HepG2 (cell line): ENCODE measurements around the gene ANKRD11. TPM values are rescaled to one million over a fixed set of nuclear protein-coding genes. Genes with fewer than 3 reads are reported as not detected.
A peak's percentile ranks its signal among the peaks of the same experiment; 100 is the strongest.

ENCODE experiments used
- CREB1 ChIP-seq, 2 experiments: fragments of 450-650 bp in 1 of 2; IDR thresholded peaks; 2 replicates each; pipeline ENCODE4 v1.6.1; 2016 to 2017; ENCODE audit warnings: control low read depth in 1 of 2, mild to moderate bottlenecking in 1 of 2, missing compliant biosample characterization in 1 of 2, missing genetic modification characterization in 1 of 2
- GABPB1 ChIP-seq: IDR thresholded peaks from 2 replicates; pipeline ENCODE4 v1.6.1; 2016; ENCODE audit warnings: mild to moderate bottlenecking, missing genetic modification reagents, moderate library complexity, missing compliant biosample characterization
- HMG20A ChIP-seq: IDR thresholded peaks from 2 replicates; pipeline ENCODE4 v1.6.1; 2016; ENCODE audit warnings: borderline replicate concordance
- HOXA5 ChIP-seq: sonication (generic); formaldehyde crosslinking; IDR thresholded peaks from 2 replicates; pipeline ENCODE4 v1.4.0; 2020; ENCODE audit warnings: missing genetic modification reagents
- KAT2B ChIP-seq: fragments of 150-350 bp; IDR thresholded peaks from 2 replicates; pipeline ENCODE4 v1.6.1; 2014; ENCODE audit warnings: low read depth, low read length, borderline replicate concordance
- KDM5B ChIP-seq: sonication (generic); formaldehyde crosslinking; IDR thresholded peaks from 2 replicates; pipeline ENCODE4 v1.4.0; 2020; ENCODE audit warnings: missing genetic modification reagents, mild to moderate bottlenecking, borderline replicate concordance
- MAFG ChIP-seq: sonication (generic); formaldehyde crosslinking; IDR thresholded peaks from 2 replicates; pipeline ENCODE4 v1.5.1; 2020; ENCODE audit warnings: mild to moderate bottlenecking, missing genetic modification reagents
- MED8 ChIP-seq: sonication (generic); formaldehyde crosslinking; IDR thresholded peaks from 2 replicates; pipeline ENCODE4 v1.8.1; 2023; ENCODE audit warnings: mild to moderate bottlenecking, missing genetic modification reagents; ENCODE audit not compliant: insufficient replicate concordance
- MTF2 ChIP-seq: sonication (generic); formaldehyde crosslinking; IDR thresholded peaks from 2 replicates; pipeline ENCODE4 v1.5.0; 2020; ENCODE audit warnings: missing genetic modification reagents, borderline replicate concordance
- MXI1 ChIP-seq: IDR thresholded peaks from 3 replicates; pipeline ENCODE4 v1.6.1; 2012; ENCODE audit warnings: low read depth, low read length, inconsistent platforms, borderline replicate concordance
- NCOR1 ChIP-seq: fragments of 200-600 bp; sonication (generic); IDR thresholded peaks from 2 replicates; pipeline ENCODE4 v1.7.0; 2017; ENCODE audit warnings: antibody characterized with exemption, low read length, borderline replicate concordance
- NFYC ChIP-seq: IDR thresholded peaks from 2 replicates; pipeline ENCODE4 v1.6.1; 2016; ENCODE audit warnings: missing genetic modification reagents, missing compliant biosample characterization
- NRL ChIP-seq: sonication (generic); formaldehyde crosslinking; IDR thresholded peaks from 2 replicates; pipeline ENCODE4 v1.5.0; 2020; ENCODE audit warnings: missing genetic modification reagents, mild to moderate bottlenecking, moderate library complexity, borderline replicate concordance
- PCBP1 ChIP-seq: fragments of 200-400 bp; formaldehyde crosslinking; IDR thresholded peaks from 2 replicates; pipeline ENCODE4 v1.6.1; 2017; ENCODE audit warnings: mild to moderate bottlenecking, low read depth, low read length, borderline replicate concordance
- POLR2AphosphoS5 ChIP-seq: IDR thresholded peaks from 2 replicates; pipeline ENCODE4 v1.6.1; 2012; ENCODE audit warnings: low read depth, low read length
- REXO4 ChIP-seq: sonication (generic); formaldehyde crosslinking; IDR thresholded peaks from 2 replicates; pipeline ENCODE4 v1.8.0; 2022; ENCODE audit warnings: missing genetic modification reagents, mild to moderate bottlenecking, borderline replicate concordance
- RNF2 ChIP-seq: fragments of 450-650 bp; conservative IDR thresholded peaks from 2 replicates; pipeline ENCODE4 v1.6.1; 2016; ENCODE audit warnings: low read depth
- ZBTB20 ChIP-seq: sonication (generic); formaldehyde crosslinking; IDR thresholded peaks from 2 replicates; pipeline ENCODE4 v1.8.1; 2023; ENCODE audit warnings: missing genetic modification reagents, low read depth, mild to moderate bottlenecking, borderline replicate concordance
- ZFP41 ChIP-seq: sonication (generic); formaldehyde crosslinking; IDR thresholded peaks from 2 replicates; pipeline ENCODE4 v1.4.0; 2020; ENCODE audit warnings: mild to moderate bottlenecking, missing genetic modification reagents, borderline replicate concordance
- ZFY ChIP-seq: sonication (generic); formaldehyde crosslinking; IDR thresholded peaks from 2 replicates; pipeline ENCODE4 v1.4.0; 2020; ENCODE audit warnings: missing genetic modification reagents
- ZNF232 ChIP-seq: sonication (generic); formaldehyde crosslinking; IDR thresholded peaks from 2 replicates; pipeline ENCODE4 v1.4.0; 2020; ENCODE audit warnings: missing genetic modification reagents, borderline replicate concordance
- ZNF510 ChIP-seq: sonication (generic); formaldehyde crosslinking; IDR thresholded peaks from 2 replicates; pipeline ENCODE4 v1.4.0; 2020; ENCODE audit warnings: low read depth, mild to moderate bottlenecking, missing genetic modification reagents
- ZNF619 ChIP-seq: sonication (generic); formaldehyde crosslinking; IDR thresholded peaks from 2 replicates; pipeline ENCODE4 v1.4.0; 2020; ENCODE audit warnings: mild to moderate bottlenecking, missing genetic modification reagents
- ZNF839 ChIP-seq: sonication (generic); formaldehyde crosslinking; IDR thresholded peaks from 2 replicates; pipeline ENCODE4 v1.4.0; 2020; ENCODE audit warnings: missing genetic modification reagents, mild to moderate bottlenecking, borderline replicate concordance
- polyA plus RNA-seq, 8 experiments: library from polyadenylated mRNA; depleted of rRNA in 3 of 8; stranded (reverse) in 7 of 8; unstranded in 1 of 8; fragments of >200 nt; fragmentation: Illumina TruSeq in 4 of 8; extraction: Trizol in 4 of 8; gene quantifications; 2 replicates each; pipeline versions ENCODE4 v1.2.1 to v1.2.3, GENCODE V29; 2011 to 2016; ENCODE audit warnings: low read depth in 4 of 8, missing spikeins in 1 of 8, mixed read lengths in 1 of 8; ENCODE audit not compliant: insufficient read depth in 1 of 8
- total RNA-seq, 5 experiments: library from RNA; depleted of rRNA; stranded (reverse); fragments of >200 nt; fragmentation: Illumina TruSeq; extraction: Trizol; gene quantifications; 2 replicates each; pipeline ENCODE4 v1.2.3, GENCODE V29; 2016; ENCODE audit warnings: low read depth in 1 of 5
- TF ChIP-seq, protein P1 (sequence below): sonication (generic); formaldehyde crosslinking; IDR thresholded peaks from 2 replicates; pipeline ENCODE4 v1.5.0; 2020; ENCODE audit warnings: missing genetic modification reagents
- TF ChIP-seq, protein P2 (sequence below): IDR thresholded peaks from 2 replicates; pipeline ENCODE4 v1.6.1; 2016; ENCODE audit warnings: missing biosample characterization, missing genetic modification reagents, low read depth
- TF ChIP-seq, protein P3 (sequence below): sonication (generic); formaldehyde crosslinking; IDR thresholded peaks from 2 replicates; pipeline ENCODE4 v1.8.0; 2022; ENCODE audit warnings: low read depth, missing genetic modification reagents

Gene ANKRD11
- total and polyA plus RNA-seq, 2 of the 13 experiments (the other 11 are each of a cell fraction or from before 2014, with no cell fraction given), result 21.4 to 38.4 TPM

DNA sequence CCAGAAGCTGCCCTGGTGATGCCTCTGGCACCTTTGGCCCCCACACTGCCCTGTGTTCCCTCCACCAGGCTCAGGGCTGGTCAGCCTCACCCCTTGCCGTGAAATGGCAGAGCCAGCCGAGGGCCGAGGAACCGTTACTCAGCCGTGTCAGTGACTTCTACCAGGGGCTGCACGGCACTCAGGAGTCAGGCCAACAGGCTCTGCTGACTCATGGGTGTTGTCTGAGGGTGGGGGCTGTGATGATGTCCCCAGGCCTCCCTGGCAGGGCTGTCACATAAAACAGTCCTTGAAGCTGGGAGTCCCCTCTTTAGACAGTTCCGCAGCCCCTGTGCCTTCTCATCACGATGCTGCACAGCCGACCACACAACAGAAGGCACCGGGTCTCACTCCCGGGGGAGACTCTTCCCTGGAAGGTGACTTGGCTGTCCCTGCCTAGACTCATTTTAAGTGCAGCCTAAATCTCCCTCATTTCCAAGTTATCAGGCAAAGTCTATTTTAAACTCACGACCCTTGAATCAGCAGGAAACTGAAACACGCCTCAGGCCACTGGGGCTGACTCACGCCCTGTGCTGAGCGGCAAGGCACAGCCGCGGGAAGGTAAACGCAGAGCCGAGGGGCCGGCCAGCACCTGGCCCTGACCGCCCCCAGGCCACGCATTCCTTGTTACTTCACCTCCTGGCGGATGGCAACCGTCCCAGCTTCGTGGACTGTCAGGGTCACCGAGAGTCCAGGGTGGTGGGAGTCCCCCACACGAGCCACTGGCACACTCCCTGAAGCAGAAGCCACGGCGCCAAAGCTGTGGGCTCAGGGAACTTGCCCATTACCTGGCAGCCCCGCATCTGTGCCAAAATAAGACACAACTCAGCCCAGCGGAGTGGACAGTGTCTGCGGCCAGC is 170.2 kb downstream of the ANKRD11 start (continued):
- TF ChIP-seq MTF2 (CRISPR knock-in tag) (no peak), MXI1 (peak; percentile 56; the same call in 1 of the 3 replicates), ZBTB20 (peak; percentile 76; the same call in 1 of the 2 replicates), NFYC (no peak), ZNF619 (CRISPR knock-in tag) (no peak), HOXA5 (CRISPR knock-in tag) (no peak), KDM5B (0 out of 2 replicates have a peak, but pooled peaks have one; percentile 22), ZFP41 (no peak), GABPB1 (CRISPR knock-in tag) (peak; percentile 49), CREB1 (IDR thresholded peaks at IDR 0.05) (no peak), CREB1 (CRISPR knock-in tag; IDR thresholded peaks at IDR 0.05) (no peak), REXO4 (CRISPR knock-in tag) (no peak), POLR2AphosphoS5 (no peak), ZNF839 (CRISPR knock-in tag) (no peak), ZNF510 (no peak), MED8 (CRISPR knock-in tag) (no peak), HMG20A (CRISPR knock-in tag) (no peak; the same call in 1 of the 2 replicates), PCBP1 (no peak), MAFG (0 out of 2 replicates have a peak, but pooled peaks have one; percentile 47), ZNF232 (CRISPR knock-in tag) (no peak), NRL (CRISPR knock-in tag) (no peak), ZFY (CRISPR knock-in tag) (no peak; the same call in 1 of the 2 replicates), NCOR1 (no peak), RNF2 (no peak), KAT2B (no peak)
- TF ChIP-seq, protein P1, sequence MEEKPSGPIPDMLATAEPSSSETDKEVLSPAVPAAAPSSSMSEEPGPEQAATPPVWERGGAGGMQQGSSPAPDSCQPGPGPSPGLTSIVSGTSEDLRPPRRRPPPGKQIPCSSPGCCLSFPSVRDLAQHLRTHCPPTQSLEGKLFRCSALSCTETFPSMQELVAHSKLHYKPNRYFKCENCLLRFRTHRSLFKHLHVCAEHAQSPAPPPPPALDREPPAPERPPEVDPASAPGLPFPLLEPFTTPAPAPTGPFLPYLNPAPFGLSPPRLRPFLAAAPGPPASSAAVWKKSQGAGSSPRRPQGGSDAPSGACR (CRISPR knock-in tag), result 0 out of 2 replicates have a peak, but pooled peaks have one; percentile 33
- TF ChIP-seq, protein P2, sequence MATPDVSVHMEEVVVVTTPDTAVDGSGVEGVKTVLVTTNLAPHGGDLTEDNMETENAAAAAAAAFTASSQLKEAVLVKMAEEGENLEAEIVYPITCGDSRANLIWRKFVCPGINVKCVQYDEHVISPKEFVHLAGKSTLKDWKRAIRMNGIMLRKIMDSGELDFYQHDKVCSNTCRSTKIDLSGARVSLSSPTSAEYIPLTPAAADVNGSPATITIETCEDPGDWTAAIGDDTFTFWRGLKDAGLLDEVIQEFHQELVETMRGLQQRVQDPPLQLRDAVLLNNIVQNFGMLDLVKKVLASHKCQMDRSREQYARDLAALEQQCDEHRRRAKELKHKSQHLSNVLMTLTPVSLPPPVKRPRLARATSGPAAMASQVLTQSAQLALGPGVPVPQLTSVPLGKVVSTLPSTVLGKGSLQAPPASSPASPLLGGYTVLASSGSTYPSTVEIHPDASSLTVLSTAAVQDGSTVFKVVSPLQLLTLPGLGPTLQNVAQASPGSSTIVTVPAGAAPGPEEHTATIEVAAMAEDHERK (CRISPR knock-in tag), result no peak
- TF ChIP-seq, protein P3, sequence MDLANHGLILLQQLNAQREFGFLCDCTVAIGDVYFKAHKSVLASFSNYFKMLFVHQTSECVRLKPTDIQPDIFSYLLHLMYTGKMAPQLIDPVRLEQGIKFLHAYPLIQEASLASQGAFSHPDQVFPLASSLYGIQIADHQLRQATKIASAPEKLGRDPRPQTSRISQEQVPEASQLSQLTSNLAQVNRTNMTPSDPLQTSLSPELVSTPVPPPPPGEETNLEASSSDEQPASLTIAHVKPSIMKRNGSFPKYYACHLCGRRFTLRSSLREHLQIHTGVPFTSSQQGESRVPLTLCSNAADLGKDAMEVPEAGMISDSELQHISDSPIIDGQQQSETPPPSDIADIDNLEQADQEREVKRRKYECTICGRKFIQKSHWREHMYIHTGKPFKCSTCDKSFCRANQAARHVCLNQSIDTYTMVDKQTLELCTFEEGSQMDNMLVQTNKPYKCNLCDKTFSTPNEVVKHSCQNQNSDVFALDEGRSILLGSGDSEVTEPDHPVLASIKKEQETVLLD (CRISPR knock-in tag), result no peak
